A673 (cell line): ENCODE data around the gene TRDN. TPM values are rescaled to one million over a fixed set of nuclear protein-coding genes. Genes with fewer than 3 reads are reported as not detected.
A peak's percentile ranks its signal among the peaks of the same experiment; 100 is the strongest.

Experiments
- BruUV-seq: library from RNA; stranded (reverse); fragments of 400-500 nt; replicated peaks from 2 replicates; lab custom pipeline; 2021; lab: Mats Ljungman, UMichigan
- CTCF ChIA-PET: fragments of 300-600 bp; sonication (Branson Sonifier 250); formaldehyde crosslinking; loops from one replicate; lab custom pipeline; 2022; ENCODE audit warnings: antibody characterized with exemption; lab: Charles Lee
- POLR2A ChIA-PET: fragments of 300-600 bp; sonication (Branson Sonifier 250); formaldehyde crosslinking; loops from one replicate; lab custom pipeline; 2022; ENCODE audit warnings: antibody characterized with exemption; ENCODE audit not compliant: low non-redundant PET; lab: Charles Lee
- DNase-seq: peaks from one replicate; pipeline ENCODE4 v3.0.0-alpha.2; 2015; ENCODE audit warnings: low spot score
- H3K27ac ChIP-seq: fragments of 200-600 bp; sonication (generic); 2 replicates; pipeline ENCODE4 v1.5.1; 2016; ENCODE audit warnings: mixed run types, low read depth, mild to moderate bottlenecking, mixed read lengths, antibody characterized with exemption, low read length; ENCODE audit not compliant: poor library complexity, severe bottlenecking
- H3K27me3 ChIP-seq: fragments of 200-600 bp; sonication (generic); replicated peaks from 2 replicates; pipeline ENCODE4 v1.6.1; 2017; ENCODE audit warnings: mixed run types, low read depth, mild to moderate bottlenecking, mixed read lengths, antibody characterized with exemption, low read length; ENCODE audit not compliant: insufficient read depth, poor library complexity
- H3K36me3 ChIP-seq: fragments of 200-600 bp; sonication (generic); 2 replicates; pipeline ENCODE4 v1.6.1; 2016; ENCODE audit warnings: mixed run types, mild to moderate bottlenecking, mixed read lengths, antibody characterized with exemption, low read length; ENCODE audit not compliant: insufficient read depth, poor library complexity, severe bottlenecking
- H3K4me1 ChIP-seq: fragments of 200-600 bp; sonication (generic); 2 replicates; pipeline ENCODE4 v1.6.1; 2017; ENCODE audit warnings: mixed run types, mild to moderate bottlenecking, mixed read lengths, antibody characterized with exemption, low read length; ENCODE audit not compliant: insufficient read depth, poor library complexity, severe bottlenecking
- H3K4me3 ChIP-seq: fragments of 200-600 bp; sonication (generic); 2 replicates; pipeline ENCODE4 v1.5.1; 2016; ENCODE audit warnings: low read depth, mixed run types, mild to moderate bottlenecking, mixed read lengths, low read length; ENCODE audit not compliant: poor library complexity, severe bottlenecking
- H3K9me3 ChIP-seq: fragments of 200-600 bp; sonication (generic); 2 replicates; pipeline ENCODE4 v1.6.1; 2016; ENCODE audit warnings: mixed run types, low read depth, mild to moderate bottlenecking, mixed read lengths, antibody characterized with exemption, low read length; ENCODE audit not compliant: poor library complexity, severe bottlenecking
- EZH2 ChIP-seq: fragments of 200-600 bp; sonication (generic); IDR thresholded peaks from 2 replicates; pipeline ENCODE4 v1.6.1; 2017; ENCODE audit warnings: borderline replicate concordance, low read depth, mild to moderate bottlenecking, mixed read lengths, antibody characterized with exemption, low read length; ENCODE audit not compliant: poor library complexity, severe bottlenecking
- intact Hi-C: fragments of 100-400 bp; cut with micrococcal nuclease; formaldehyde crosslinking; loops from one replicate; pipeline ENCODE4 v1.10.0; 2022; ENCODE audit not compliant: unreplicated experiment
- total RNA-seq: library from RNA; stranded (reverse); gene quantifications from 2 replicates; pipeline ENCODE4 v1.2.3, GENCODE V29; 2021
- TF ChIP-seq, protein P1 (sequence below): fragments of 300-800, 200-600 bp; sonication (generic); conservative IDR thresholded peaks from 2 replicates; pipeline ENCODE4 v1.5.1; 2017; ENCODE audit warnings: low read depth, mild to moderate bottlenecking, antibody characterized with exemption, low read length, moderate library complexity, mixed read lengths

Gene TRDN
- total RNA-seq, 1 experiment from 2014 or later: 3.8 TPM

DNA sequence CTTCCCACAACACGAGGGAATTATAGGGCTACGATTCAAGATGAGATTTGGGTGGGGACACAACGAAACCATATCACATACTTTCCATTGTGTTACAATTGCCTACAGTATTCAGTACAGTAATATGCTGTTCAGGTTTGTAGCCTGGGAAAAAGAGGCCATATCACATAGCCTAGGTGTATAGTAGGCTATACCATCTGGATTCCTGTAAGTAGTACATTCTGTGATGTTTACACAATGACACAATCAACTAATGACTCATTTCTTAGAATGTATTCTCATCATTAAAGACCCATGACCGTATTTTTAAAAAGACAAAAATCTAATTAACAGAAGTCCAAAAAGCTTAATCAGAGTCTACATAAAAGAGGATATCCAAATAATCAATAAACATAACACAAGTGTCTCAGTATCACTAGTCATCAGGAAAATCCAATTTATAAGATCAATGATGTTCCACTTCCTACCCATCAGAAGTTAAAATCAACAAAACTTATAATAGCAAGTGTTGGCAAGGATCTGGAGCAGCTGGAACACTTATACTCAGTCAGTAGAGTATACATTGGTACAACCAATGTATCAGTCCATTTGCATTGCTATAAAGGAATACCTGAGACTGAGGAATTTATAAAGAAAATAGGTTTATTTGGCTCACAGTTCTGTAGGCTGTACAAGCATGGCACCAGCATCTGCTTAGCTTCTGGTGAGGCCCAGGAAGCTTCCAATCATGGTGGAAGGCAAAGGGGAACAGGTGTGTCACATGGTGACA lies 424.8 kb downstream of the TRDN start:
- TF ChIP-seq, protein P1, sequence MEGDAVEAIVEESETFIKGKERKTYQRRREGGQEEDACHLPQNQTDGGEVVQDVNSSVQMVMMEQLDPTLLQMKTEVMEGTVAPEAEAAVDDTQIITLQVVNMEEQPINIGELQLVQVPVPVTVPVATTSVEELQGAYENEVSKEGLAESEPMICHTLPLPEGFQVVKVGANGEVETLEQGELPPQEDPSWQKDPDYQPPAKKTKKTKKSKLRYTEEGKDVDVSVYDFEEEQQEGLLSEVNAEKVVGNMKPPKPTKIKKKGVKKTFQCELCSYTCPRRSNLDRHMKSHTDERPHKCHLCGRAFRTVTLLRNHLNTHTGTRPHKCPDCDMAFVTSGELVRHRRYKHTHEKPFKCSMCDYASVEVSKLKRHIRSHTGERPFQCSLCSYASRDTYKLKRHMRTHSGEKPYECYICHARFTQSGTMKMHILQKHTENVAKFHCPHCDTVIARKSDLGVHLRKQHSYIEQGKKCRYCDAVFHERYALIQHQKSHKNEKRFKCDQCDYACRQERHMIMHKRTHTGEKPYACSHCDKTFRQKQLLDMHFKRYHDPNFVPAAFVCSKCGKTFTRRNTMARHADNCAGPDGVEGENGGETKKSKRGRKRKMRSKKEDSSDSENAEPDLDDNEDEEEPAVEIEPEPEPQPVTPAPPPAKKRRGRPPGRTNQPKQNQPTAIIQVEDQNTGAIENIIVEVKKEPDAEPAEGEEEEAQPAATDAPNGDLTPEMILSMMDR: no peak
- TF ChIP-seq EZH2: no peak
- Histone ChIP-seq H3K27ac (peak overlapping the region; percentile 99), H3K36me3 (peaks cover 17% of the 10 kb centered on the region), H3K27me3 (no peaks in the 10 kb centered on the region), H3K4me1 (peaks cover 58% of the 10 kb centered on the region), H3K4me3 (no peak overlapping the region), H3K9me3 (peaks cover 14% of the 10 kb centered on the region)
- ChIA-PET POLR2A (no interaction called here), CTCF (no interaction called here)
- intact Hi-C loops: loop anchor here (10.0 kb wide), 1 partner anchor 127 kb away; no protein-coding TSS in a partner anchor
- BruUV-seq: no TSS peak
- no peak for DNase-seq

DNA sequence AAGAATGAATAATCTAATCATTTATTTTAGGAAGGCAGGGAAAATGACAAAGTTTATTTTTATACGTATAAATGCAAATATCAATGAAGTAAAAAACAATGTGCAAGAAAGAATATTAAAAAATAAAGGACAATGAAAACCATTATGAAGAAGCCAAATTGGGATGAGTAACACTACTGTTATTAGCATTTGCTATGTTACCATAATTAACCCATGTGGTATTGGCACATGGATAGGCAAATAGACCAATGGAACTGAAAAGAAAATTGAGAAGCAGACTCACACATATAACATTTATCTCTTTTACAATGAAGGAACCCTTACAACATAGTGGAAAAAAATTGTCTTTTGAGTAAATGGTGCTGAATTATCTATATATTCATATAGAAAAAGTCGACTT lies 426.1 kb downstream of the TRDN start:
- Histone ChIP-seq H3K27ac (no peak overlapping the region), H3K9me3 (peaks cover 14% of the 10 kb centered on the region), H3K36me3 (peaks cover 17% of the 10 kb centered on the region), H3K4me1 (peaks cover 45% of the 10 kb centered on the region), H3K27me3 (no peaks in the 10 kb centered on the region), H3K4me3 (no peak overlapping the region)
- TF ChIP-seq, protein P1: no peak
- POLR2A ChIA-PET: interaction anchor here (0.7 kb wide), 1 partner anchor 601 kb away, joined by 3 read pairs; the partner anchor contains the start of gene PKIB
- no TSS peak for BruUV-seq
- intact Hi-C loops: loop anchor here (10.0 kb wide), 1 partner anchor 126 kb away; no protein-coding TSS in a partner anchor
- CTCF ChIA-PET: no interaction called here
- no peak for DNase-seq

DNA sequence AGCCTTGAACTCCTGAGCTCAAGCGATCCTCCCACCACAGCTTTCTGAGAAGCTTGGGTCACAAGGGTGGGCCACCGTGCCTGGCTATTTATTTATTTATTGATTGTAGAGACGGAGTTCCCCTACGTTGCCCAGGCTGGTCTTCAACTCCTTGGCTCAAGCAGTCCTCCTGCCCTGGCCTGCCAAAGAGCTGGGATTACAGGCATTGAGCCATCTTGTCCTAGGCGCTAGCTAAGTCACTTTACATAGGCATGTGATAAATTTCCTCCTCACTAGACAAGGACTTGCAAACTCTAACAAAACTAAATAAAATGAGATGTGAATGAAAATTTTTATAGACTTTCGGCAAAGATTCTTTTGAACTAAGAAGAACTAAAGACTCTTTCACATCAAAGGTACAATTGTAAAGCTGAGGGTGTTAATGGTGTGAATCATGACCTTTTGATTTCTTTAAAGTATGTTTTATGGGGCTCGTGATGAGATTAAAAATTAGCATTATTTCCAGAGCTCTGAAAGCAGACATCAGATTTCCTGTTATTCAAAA lies 428.7 kb downstream of the TRDN start:
- H3K4me1 ChIP-seq: peaks cover 23% of the 10 kb centered on the region
- peak overlapping the region; percentile 53 for H3K27ac ChIP-seq
- BruUV-seq: TSS peak; percentile 27
- H3K27me3 ChIP-seq: no peaks in the 10 kb centered on the region
- peak; percentile 89 for DNase-seq
- POLR2A ChIA-PET: interaction anchor here (0.8 kb wide), 1 partner anchor 16 kb away, joined by 4 read pairs; no protein-coding TSS in a partner anchor
- intact Hi-C loops: no loop called here
- H3K36me3 ChIP-seq: peaks cover 13% of the 10 kb centered on the region
- H3K4me3 ChIP-seq: no peak overlapping the region
- CTCF ChIA-PET: no interaction called here
- peaks cover 21% of the 10 kb centered on the region for H3K9me3 ChIP-seq
- TF ChIP-seq EZH2: no peak
- TF ChIP-seq, protein P1: no peak
